ENCODE measurements around the gene DCTN1.
A peak's percentile ranks its signal among the peaks of the same experiment; 100 is the strongest.
"Not testable (repeated sequence)": the region's sequence is repeated elsewhere in the genome, so short reads cannot be mapped to it uniquely, and the experiment has no call there.

Gene DCTN1

DNA sequence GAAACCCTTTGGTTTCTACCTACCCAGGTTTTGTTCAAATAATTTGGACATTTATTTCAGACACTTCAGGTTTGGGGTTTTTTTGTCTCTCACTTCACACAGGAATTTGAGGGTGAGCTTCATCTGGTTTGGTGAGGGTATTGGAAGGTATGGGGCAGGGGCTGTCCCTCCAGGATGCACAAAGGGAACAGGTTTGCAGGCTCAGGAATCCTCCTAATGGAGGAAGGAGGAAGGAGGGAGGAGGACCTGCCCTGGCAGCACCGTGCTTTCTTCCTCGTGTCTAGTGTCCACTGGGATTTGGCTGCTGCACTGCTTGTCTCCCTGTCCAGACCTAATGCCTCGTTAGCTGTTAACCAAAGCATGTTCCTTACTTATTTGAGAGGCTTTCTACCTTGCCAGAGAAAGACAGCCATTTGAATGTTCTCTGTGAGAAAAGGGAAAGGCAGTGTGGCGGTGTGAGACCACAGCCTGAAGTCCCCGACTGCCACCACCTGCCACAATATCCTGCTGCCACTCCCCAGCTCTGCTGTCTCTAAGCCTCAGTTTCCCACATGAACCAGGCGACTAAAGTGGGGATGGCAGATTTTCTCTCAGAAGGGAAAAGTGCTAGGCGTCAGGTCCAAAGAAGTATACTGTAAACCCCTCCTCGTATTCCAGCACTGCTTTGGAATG lies 34.7 kb downstream of the DCTN1 start:
- no peak for DNase-seq (ENCODE audit: low spot score)
- Histone ChIP-seq H3K27ac (no peak overlapping the region), H3K4me3 (no peak overlapping the region)
- TF ChIP-seq, protein P1, sequence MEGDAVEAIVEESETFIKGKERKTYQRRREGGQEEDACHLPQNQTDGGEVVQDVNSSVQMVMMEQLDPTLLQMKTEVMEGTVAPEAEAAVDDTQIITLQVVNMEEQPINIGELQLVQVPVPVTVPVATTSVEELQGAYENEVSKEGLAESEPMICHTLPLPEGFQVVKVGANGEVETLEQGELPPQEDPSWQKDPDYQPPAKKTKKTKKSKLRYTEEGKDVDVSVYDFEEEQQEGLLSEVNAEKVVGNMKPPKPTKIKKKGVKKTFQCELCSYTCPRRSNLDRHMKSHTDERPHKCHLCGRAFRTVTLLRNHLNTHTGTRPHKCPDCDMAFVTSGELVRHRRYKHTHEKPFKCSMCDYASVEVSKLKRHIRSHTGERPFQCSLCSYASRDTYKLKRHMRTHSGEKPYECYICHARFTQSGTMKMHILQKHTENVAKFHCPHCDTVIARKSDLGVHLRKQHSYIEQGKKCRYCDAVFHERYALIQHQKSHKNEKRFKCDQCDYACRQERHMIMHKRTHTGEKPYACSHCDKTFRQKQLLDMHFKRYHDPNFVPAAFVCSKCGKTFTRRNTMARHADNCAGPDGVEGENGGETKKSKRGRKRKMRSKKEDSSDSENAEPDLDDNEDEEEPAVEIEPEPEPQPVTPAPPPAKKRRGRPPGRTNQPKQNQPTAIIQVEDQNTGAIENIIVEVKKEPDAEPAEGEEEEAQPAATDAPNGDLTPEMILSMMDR (IDR thresholded peaks at IDR 0.05) = no peak

DNA sequence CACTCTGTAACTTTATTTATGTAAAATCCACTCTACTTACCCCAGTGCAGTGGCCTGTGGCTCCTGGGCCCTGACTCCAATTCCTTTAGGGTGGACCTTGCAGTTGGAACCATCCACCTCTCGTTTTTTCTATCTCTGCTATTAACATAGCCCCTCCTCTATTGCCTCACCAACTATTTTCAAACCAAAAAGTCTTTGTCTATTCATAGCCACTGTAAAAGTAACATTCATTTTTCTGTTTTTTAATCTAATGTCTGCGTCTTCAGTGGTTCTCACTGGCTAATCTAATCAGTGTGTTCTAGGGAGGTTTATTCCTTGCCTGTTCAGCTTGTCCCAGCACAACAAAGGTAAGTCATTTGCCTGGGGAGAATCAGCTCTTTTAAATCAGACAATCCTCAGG lies 36.8 kb downstream of the DCTN1 start, which contains the start of gene SLC4A5:
Gene SLC4A5 (minus strand): TSS at position 101 of the 400 bp plus-strand sequence. CDS start 28,393 bp downstream, outside the sequence.
- TF ChIP-seq, protein P1 (IDR thresholded peaks at IDR 0.05) = no peak
- Histone ChIP-seq H3K27ac (no peak within 1 kb of the TSS), H3K4me3 (no peak within 1 kb of the TSS)
- DNase-seq (ENCODE audit: low spot score) = no peak

DNA sequence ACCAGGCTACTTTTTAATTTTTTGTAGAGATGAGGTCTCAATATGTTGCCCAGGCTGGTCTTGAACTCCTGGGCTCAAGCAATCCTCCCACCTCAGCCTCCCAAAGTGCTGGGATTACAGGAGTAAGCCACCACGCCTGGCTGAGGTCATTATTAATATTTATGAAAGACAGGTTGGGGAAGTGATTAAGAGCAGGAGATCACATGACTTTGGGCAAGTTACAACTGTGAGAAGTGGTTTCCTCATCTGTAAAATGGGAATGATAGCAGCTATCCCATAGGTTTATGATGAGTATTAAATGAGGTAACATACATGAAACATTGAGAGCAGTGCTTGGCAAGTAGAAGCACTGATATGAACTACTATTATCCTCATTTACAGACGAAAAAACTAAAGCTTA lies 43.9 kb downstream of the DCTN1 start:
- DNase-seq (ENCODE audit: low spot score); H3K27ac ChIP-seq; H3K4me3 ChIP-seq: not testable (repeated sequence)

DNA sequence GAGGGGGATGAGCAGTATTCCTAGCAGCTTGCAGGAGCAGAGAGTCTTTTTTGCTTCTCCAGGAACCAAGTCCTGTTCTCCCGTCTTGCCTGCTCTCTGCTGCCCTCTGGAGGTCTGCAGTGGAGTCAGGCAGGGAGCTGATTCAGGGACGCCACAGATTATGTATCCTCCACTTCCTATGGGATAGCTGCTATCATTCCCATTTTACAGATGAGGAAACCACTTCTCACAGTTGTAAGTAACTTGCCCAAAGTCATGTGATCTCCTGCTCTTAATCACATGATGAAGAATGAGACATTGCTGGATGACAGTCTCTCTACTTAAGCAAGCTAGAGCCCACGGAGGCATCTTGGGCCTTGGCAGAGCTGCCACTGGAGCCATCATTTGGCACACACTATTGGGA lies 45.2 kb downstream of the DCTN1 start:
- H3K27ac ChIP-seq = no peak overlapping the region
- TF ChIP-seq, protein P1 (IDR thresholded peaks at IDR 0.05) = peak; percentile 85
- no peak overlapping the region for H3K4me3 ChIP-seq
- DNase-seq (ENCODE audit: low spot score) = no peak

DNA sequence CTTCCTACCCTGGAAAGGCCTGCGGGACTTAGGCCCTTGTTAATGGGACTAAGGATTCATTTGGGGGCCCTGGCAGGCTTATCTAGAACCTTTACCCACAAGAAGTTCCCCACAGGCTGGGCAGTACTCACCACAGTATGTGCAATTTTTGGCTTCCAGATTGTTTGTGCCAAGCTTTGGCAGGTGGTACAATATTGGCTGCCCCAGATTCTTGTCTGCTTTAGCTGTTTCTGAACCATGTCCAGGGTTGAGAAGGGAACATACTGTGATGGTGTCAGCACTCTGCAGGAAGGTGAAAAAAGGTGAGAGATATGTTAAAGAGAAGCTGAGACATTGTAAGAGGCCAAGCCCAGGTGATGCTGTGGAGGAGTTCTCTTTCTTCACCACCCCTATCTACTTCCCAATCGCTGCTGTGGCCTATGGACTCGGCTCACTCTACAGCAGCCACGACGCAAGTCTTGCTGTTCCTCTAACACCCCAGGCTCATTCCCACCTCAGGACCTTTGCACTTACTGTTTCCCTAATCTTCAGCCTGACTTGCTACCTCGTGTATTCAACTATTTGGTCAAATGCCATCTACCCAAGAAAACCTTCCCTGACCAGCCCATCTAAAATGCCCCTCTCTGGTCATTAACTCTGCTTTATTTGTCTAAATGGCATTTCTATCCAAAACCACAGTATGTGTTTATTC lies 46.1 kb downstream of the DCTN1 start:
- H3K4me3 ChIP-seq = no peak overlapping the region
- no peak overlapping the region for H3K27ac ChIP-seq
- TF ChIP-seq, protein P1 (IDR thresholded peaks at IDR 0.05) = no peak
- DNase-seq (ENCODE audit: low spot score) = no peak

DNA sequence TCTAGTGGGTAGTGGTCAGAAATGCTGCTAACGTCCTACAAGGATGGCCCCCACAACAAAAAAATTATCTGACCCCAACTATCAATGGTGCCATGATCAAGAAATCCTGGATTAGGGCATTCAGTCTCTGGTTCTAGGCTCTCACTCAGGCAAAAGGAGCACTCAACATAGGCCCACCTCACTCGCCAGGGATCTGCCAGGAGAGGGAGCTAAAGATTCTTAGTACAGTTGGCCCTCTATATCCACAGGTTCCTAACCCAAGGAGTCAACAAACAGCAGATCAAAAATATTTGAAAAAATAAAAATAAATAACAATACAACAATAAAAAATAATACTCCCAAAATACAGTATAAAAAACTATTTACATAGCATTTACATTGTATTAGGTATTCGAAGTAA lies 46.9 kb downstream of the DCTN1 start:
- DNase-seq (ENCODE audit: low spot score) = no peak
- TF ChIP-seq, protein P1 (IDR thresholded peaks at IDR 0.05) = no peak
- H3K4me3 ChIP-seq = no peak overlapping the region
- no peak overlapping the region for H3K27ac ChIP-seq

DNA sequence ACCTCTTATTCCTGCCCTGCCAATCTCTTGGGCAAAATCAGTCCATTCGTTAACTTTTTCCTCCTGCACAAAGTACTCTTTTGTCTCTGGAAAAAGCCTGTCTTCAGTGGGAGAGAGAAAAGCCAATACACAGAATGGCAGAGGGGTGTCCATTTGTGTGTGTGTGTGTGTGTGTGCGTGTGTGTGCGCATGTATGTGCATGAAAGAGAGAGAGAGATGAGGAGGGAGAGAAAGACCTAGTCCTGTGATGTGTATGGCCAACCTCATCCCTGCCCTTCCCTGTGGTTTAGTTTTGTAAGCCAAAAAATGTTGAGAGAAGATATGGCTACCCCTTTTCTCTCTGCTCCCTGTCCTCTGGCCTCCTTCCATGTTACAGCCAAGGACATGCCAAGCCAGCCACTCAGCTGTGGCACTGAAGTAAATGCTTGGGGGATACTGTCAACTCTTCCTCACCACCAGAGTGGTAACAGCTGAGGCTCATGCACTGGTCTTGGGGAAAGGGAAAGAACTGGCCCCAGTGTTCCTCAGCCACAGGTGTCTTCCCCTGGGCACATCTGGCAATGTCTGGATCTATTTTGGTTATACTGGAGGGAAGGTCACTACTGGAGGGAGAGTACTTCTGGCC lies 47.4 kb downstream of the DCTN1 start:
- DNase-seq (ENCODE audit: low spot score) = no peak
- no peak overlapping the region for H3K4me3 ChIP-seq
- TF ChIP-seq, protein P1 (IDR thresholded peaks at IDR 0.05) = no peak
- H3K27ac ChIP-seq = no peak overlapping the region
